ENCODE results near the gene RHO.
"Not testable (repeated sequence)": the region's sequence is repeated elsewhere in the genome, so short reads cannot be mapped to it uniquely, and the experiment has no call there.

Gene RHO

DNA sequence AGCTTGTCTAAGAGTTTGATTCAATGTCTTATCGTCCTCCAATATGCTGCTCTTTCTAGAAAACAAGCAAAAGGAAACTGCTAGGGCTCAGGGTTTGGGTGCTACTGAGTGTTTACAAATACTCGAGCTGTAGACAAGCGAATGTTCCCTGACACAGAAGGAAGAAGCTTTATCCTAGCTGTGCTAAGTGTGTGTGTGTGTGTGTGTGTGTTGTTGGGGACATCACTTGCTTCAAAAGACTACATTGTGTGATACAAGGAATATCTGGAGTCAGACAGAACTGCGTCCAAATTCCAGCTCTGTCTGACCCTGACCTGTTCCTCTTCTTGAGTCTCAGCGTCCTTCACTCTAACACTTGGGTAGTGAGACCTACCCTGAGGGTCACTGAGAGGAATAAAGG, 33.9 kb upstream of the RHO start:
- not testable (repeated sequence) for H3K36me3 Mint-ChIP-seq, H3K4me3 Mint-ChIP-seq, H3K9me3 Mint-ChIP-seq, H3K27me3 Mint-ChIP-seq, H3K27ac Mint-ChIP-seq, H3K4me1 Mint-ChIP-seq

DNA sequence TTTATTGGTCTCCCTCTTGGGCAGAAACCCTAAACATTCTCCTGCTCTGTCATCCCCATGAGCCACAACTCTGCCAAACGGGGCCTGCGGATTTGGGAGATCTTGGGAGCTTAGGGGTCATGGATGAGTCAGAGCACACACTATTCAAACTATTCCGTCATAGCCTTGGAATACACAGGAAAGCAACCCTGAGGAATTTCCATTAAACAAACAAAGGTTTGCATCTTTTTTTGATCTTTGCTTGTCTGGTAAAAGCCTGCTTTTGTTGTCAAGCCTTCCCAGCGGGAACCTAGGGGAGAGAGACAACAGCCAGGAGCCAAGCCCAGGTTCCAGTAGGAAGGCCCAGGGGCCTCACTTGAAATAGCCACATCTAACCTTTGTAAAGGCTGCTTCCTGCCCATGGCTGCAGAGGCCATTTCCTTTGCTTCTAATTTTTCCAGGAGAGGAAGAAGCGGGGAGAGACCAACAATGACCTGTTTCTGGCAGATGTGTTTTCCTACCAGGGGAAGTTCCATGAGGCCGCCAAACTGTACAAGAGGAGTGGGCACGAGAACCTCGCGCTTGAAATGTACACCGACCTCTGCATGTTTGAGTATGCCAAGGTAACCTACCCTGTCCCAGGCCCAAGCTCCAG, 33.3 kb upstream of the RHO start:
- not testable (repeated sequence) for H3K27me3 Mint-ChIP-seq, H3K27ac Mint-ChIP-seq, H3K36me3 Mint-ChIP-seq, H3K4me1 Mint-ChIP-seq, H3K9me3 Mint-ChIP-seq, H3K4me3 Mint-ChIP-seq

DNA sequence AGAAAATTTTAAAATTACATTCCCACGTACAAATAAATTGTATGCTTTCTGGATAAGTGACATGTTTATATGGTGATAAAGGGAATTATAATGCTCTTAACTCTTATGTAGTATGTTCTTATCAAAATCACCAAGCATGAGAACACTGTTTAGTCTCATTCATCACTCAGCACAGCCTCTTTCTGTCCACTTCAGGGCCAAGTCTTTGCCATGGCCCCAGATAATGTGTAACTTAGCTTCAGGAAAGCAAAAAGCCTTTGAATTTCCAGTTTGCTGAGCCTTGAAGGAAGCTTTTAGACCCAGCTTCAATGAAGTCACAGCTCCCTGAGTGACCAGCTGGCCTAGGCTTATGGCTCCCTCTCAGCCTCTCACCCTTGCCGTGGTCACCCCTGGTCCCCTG, 30.6 kb upstream of the RHO start:
- not testable (repeated sequence) for H3K9me3 Mint-ChIP-seq, H3K4me3 Mint-ChIP-seq, H3K36me3 Mint-ChIP-seq, H3K27me3 Mint-ChIP-seq, H3K27ac Mint-ChIP-seq, H3K4me1 Mint-ChIP-seq

DNA sequence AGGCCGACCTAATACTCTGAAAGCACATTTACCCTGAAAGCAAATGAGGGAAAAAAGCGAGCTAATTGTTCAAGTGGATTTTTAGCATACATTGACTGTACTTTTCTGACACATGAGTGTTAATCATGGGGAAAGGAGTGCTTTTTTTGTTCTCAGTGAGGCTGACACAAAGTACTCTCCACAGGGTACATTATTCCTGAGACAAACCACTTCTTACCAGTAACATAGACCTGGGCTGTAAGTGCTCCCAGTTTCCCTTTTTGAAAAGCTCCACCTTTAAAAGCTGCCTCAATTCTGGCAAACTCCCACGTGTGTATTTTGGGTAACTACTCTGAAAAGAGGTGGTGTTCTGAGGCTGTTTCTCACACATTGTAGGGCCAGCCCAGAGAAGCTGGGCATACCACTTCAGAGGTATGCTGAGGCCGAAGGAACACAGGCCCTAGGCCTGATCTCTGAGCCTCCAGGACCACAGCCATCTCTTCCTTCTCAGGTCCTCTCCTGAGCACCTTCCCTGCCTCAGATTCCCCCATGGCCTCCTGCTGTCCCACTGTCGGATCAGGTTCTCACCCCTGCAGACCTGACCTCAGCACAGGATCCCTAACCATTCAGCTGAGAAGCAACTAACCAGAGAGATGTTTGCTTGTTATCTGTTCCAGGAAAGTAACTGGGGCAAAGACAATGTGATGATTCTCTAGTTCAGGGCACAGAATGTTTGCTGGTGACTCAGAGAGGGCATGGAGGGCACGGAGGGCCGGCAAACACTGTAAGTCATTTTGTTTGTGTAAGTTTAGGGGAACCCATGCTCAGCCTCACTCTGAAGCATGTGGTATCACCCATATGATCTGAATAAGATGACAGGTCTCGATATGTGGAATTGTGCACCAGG, 29.6 kb upstream of the RHO start:
- not testable (repeated sequence) for H3K36me3 Mint-ChIP-seq, H3K9me3 Mint-ChIP-seq, H3K4me3 Mint-ChIP-seq, H3K4me1 Mint-ChIP-seq, H3K27me3 Mint-ChIP-seq, H3K27ac Mint-ChIP-seq

GRCh38 chr3:129499604-129500333, 28.7 kb upstream of the RHO start:
- H3K4me3 Mint-ChIP-seq, H3K27ac Mint-ChIP-seq, H3K27me3 Mint-ChIP-seq, H3K9me3 Mint-ChIP-seq, H3K36me3 Mint-ChIP-seq, H3K4me1 Mint-ChIP-seq: not testable (repeated sequence)

DNA sequence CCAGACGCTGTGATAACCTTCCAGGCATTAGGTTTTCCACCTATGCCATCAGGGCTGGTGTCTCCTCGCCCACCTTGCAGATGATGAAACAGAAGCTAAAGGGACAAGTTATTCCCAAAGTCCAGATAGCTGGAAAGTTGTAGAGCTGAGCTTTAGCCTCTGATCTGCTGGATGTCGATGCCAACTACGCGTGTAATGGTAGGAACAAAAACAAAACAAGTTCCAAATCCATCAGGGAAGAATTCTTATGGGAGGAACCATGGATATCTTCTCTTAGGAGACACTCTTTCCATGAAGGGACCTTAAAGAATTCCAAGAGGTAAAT, 28.1 kb upstream of the RHO start:
- Mint-ChIP-seq H3K9me3 (no peaks in the 10 kb centered on the region), H3K4me1 (no peaks in the 10 kb centered on the region), H3K27ac (no peak overlapping the region), H3K4me3 (no peak overlapping the region), H3K27me3 (no peaks in the 10 kb centered on the region), H3K36me3 (peaks cover 3% of the 10 kb centered on the region)

DNA sequence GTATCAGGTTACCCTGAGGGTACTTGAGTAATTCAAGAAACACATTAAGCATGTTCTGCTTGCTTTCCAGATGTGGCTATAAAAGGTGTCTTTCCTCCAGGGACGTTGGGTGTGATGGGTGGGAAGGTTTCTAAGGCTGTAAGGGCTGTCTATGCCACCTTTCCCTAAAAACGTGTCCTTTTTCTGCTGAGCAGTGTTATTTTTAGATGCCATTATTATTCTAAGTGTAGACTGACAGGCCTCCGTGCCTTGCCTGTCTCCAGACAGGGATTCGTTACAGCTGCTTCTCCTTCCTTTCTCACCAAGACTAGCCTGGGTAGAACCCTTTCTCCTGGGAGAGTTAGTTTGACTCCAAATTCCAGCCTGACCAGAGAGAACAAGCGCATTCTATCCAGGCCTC, 26.8 kb upstream of the RHO start:
- no peaks in the 10 kb centered on the region for H3K9me3 Mint-ChIP-seq
- H3K36me3 Mint-ChIP-seq = peaks cover 2% of the 10 kb centered on the region
- H3K4me1 Mint-ChIP-seq = no peaks in the 10 kb centered on the region
- H3K4me3 Mint-ChIP-seq = no peak overlapping the region
- H3K27me3 Mint-ChIP-seq = no peaks in the 10 kb centered on the region
- no peak overlapping the region for H3K27ac Mint-ChIP-seq

- Mint-ChIP-seq H3K27me3 (no peaks in the 10 kb centered on the region), H3K4me3 (no peak overlapping the region), H3K4me1 (no peaks in the 10 kb centered on the region), H3K36me3 (peaks cover 2% of the 10 kb centered on the region), H3K27ac (no peak overlapping the region), H3K9me3 (no peaks in the 10 kb centered on the region)
Observed at GRCh38 chr3:129502641-129503408, 25.6 kb upstream of the RHO start.

DNA sequence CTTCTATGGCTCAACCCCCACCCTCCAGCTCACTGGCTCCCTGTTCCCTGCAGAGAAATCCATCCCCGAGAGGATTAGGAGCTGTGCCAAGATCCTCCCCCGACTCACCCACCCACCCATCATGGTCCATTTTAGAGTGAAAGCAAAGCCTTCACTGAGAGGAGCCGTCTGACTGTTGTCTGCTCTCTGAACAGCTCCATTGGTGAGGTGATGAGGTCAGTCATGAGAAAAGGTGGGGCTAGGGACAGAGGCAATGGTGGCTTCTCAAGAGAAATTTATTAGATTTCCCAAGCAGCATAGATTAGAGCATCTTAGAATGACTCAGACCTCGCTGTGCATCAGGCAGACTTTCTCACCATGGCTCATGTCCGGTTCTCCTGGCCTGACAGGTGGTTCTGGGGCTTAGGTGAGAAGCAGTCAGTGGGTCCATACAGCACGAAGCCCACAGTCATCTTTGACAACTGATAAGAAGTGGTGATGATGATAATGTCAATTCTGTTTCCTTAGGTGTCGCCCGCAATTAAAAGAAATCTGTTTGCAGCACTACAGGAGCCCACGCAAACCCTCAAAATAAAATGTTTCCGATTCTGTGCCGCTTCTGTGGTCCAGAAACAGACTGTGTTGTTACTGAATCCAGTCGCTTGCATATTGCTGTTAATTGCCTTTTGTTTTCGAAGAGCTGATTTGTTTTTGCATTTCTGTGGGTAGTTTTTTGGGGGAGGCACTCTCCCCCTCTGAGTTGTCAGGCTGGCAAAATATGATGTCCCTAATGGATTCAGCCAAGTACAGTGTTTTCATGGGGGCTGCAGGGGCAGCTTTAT, 24.8 kb upstream of the RHO start:
- H3K36me3 Mint-ChIP-seq = peaks cover 4% of the 10 kb centered on the region
- H3K9me3 Mint-ChIP-seq = no peaks in the 10 kb centered on the region
- no peak overlapping the region for H3K4me3 Mint-ChIP-seq
- no peaks in the 10 kb centered on the region for H3K4me1 Mint-ChIP-seq
- no peaks in the 10 kb centered on the region for H3K27me3 Mint-ChIP-seq
- no peak overlapping the region for H3K27ac Mint-ChIP-seq

GRCh38 chr3:129504471-129505100, 23.9 kb upstream of the RHO start:
- Mint-ChIP-seq H3K36me3 (peaks cover 4% of the 10 kb centered on the region), H3K4me3 (no peak overlapping the region), H3K9me3 (no peaks in the 10 kb centered on the region), H3K27ac (no peak overlapping the region), H3K27me3 (no peaks in the 10 kb centered on the region), H3K4me1 (no peaks in the 10 kb centered on the region)

- H3K4me1 Mint-ChIP-seq = no peaks in the 10 kb centered on the region
- no peaks in the 10 kb centered on the region for H3K27me3 Mint-ChIP-seq
- H3K36me3 Mint-ChIP-seq = peaks cover 4% of the 10 kb centered on the region
- no peak overlapping the region for H3K27ac Mint-ChIP-seq
- H3K9me3 Mint-ChIP-seq = no peaks in the 10 kb centered on the region
- H3K4me3 Mint-ChIP-seq = no peak overlapping the region
Observed at GRCh38 chr3:129505341-129505740, 23.1 kb upstream of the RHO start.

- Mint-ChIP-seq H3K27me3 (no peaks in the 10 kb centered on the region), H3K4me1 (no peaks in the 10 kb centered on the region), H3K36me3 (peaks cover 2% of the 10 kb centered on the region), H3K9me3 (no peaks in the 10 kb centered on the region), H3K27ac (no peak overlapping the region), H3K4me3 (no peak overlapping the region)
Observed at GRCh38 chr3:129506231-129506742, 22.2 kb upstream of the RHO start.

DNA sequence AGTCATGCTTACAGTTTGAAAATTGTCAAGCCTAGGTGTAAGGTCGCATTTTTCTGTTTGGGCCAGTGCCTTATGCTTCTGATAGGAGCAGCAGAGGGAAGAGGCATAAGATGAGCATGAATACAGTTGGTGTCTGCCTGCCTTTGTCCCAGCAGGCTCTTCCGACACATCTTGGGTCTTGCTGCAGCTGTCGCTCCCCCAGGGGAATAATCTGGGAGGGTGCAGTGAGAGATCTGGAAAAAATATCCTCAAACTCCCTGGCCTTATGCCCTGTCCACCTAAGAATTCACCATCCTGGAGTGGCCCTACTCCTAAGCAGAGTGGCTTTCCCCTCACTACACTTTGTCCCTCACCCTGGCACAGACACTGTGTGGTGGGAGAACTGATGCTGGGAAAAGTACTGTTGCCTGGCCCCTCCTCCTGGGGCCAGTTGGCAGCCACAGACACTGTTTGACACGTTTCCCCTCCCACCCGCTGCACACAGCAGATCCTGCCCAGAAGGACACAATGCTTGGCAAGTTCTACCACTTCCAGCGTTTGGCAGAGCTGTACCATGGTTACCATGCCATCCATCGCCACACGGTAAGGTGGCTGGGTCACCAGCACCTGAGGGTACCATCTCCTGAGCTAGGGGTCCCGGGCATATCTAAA, 21.1 kb upstream of the RHO start:
- H3K9me3 Mint-ChIP-seq = no peaks in the 10 kb centered on the region
- no peak overlapping the region for H3K4me3 Mint-ChIP-seq
- H3K4me1 Mint-ChIP-seq = no peaks in the 10 kb centered on the region
- H3K27me3 Mint-ChIP-seq = no peaks in the 10 kb centered on the region
- no peak overlapping the region for H3K27ac Mint-ChIP-seq
- peaks cover 2% of the 10 kb centered on the region for H3K36me3 Mint-ChIP-seq

DNA sequence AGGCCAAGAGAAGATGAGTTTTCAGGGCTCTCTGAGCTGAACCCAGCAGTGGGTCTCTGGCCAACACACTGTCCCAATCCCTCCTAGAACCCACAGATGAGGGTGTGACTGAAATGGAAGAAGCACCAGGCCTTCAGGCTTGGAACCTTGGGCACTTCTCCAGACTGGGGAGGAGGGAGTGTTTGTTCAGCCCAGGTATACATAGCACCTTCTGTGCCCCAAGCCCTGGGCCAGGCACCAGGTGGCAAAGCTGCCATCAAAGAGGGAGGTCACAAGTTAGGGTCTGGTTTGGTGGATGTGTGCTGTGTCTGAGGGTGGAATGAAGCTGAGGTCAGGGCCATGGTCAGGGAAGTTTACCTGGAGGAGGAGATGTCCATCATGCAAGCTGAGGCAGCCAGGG, 15.8 kb upstream of the RHO start:
- peaks cover 6% of the 10 kb centered on the region for H3K36me3 Mint-ChIP-seq
- H3K9me3 Mint-ChIP-seq = no peaks in the 10 kb centered on the region
- no peak overlapping the region for H3K4me3 Mint-ChIP-seq
- H3K27me3 Mint-ChIP-seq = no peaks in the 10 kb centered on the region
- H3K4me1 Mint-ChIP-seq = no peaks in the 10 kb centered on the region
- no peak overlapping the region for H3K27ac Mint-ChIP-seq
